HFFc6 (cell line): Measurements from ENCODE around the gene USP36. TPM values are rescaled to one million over a fixed set of nuclear protein-coding genes. Genes with fewer than 3 reads are reported as not detected.
A peak's percentile ranks its signal among the peaks of the same experiment; 100 is the strongest.

ENCODE experiments used
- DNase-seq: peaks from one replicate; pipeline ENCODE4 v3.0.0-alpha.2; 2018
- H3K27ac Mint-ChIP-seq: 2 replicates; pipeline ENCODE4 v1.8.0; 2020; ENCODE audit warnings: mild to moderate bottlenecking, mixed read lengths
- H3K27me3 Mint-ChIP-seq: 2 replicates; pipeline ENCODE4 v1.8.0; 2021; ENCODE audit warnings: mild to moderate bottlenecking, moderate library complexity, mixed read lengths; ENCODE audit not compliant: insufficient read depth
- H3K36me3 Mint-ChIP-seq: 2 replicates; pipeline ENCODE4 v1.8.0; 2021; ENCODE audit warnings: low read depth, mixed read lengths
- H3K4me1 Mint-ChIP-seq: 2 replicates; pipeline ENCODE4 v1.8.0; 2020; ENCODE audit warnings: low read depth, mixed read lengths
- H3K4me3 Mint-ChIP-seq: 2 replicates; pipeline ENCODE4 v1.8.0; 2020; ENCODE audit warnings: mild to moderate bottlenecking, moderate library complexity, mixed read lengths
- H3K9me3 Mint-ChIP-seq: 2 replicates; pipeline ENCODE4 v1.8.0; 2020; ENCODE audit warnings: mild to moderate bottlenecking, mixed read lengths
- CTCF ChIP-seq: fragments of 200-600 bp; sonication (generic); IDR thresholded peaks from 2 replicates; pipeline ENCODE4 v1.5.0; 2021; ENCODE audit warnings: antibody characterized with exemption, mild to moderate bottlenecking
- total RNA-seq, 6 experiments: library from RNA; stranded (reverse); fragmentation: NEBNext Ultra II Directional; extraction: Animal tissue kit (Norgen Biotek cat#: 25700); gene quantifications; 2 replicates in 1 of 6; 3 replicates in 5 of 6; pipeline ENCODE4 v1.2.3, GENCODE V29; 2021

The USP36 gene
- total RNA-seq, 6 experiments from 2014 or later = 43.6 to 50.3 (median 46.2) TPM

GRCh38 chr17:78818152-78818846, 22.3 kb downstream of the USP36 start:
- peaks cover 44% of the 10 kb centered on the region for H3K36me3 Mint-ChIP-seq
- no peak overlapping the region for H3K4me3 Mint-ChIP-seq

GRCh38 chr17:78817123-78817522, 23.5 kb downstream of the USP36 start:
- H3K36me3 Mint-ChIP-seq = peaks cover 41% of the 10 kb centered on the region
- H3K4me1 Mint-ChIP-seq = peaks cover 19% of the 10 kb centered on the region
- no peak for TF ChIP-seq CTCF
- no peaks in the 10 kb centered on the region for H3K9me3 Mint-ChIP-seq
- no peak for DNase-seq
- H3K27me3 Mint-ChIP-seq = no peaks in the 10 kb centered on the region
- H3K4me3 Mint-ChIP-seq = no peak overlapping the region
- no peak overlapping the region for H3K27ac Mint-ChIP-seq

More at GRCh38 chr17:78818152-78818846, 22.3 kb downstream of the USP36 start:
- TF ChIP-seq CTCF = no peak
- DNase-seq = no peak
- no peaks in the 10 kb centered on the region for H3K9me3 Mint-ChIP-seq
- H3K27me3 Mint-ChIP-seq = no peaks in the 10 kb centered on the region; the same call in 1 of the 2 replicates
- peak overlapping the region; percentile 61 for H3K27ac Mint-ChIP-seq
- peaks cover 31% of the 10 kb centered on the region for H3K4me1 Mint-ChIP-seq

GRCh38 chr17:78815696-78816095, 24.9 kb downstream of the USP36 start:
- no peak overlapping the region for H3K27ac Mint-ChIP-seq
- H3K27me3 Mint-ChIP-seq = no peaks in the 10 kb centered on the region
- no peaks in the 10 kb centered on the region for H3K9me3 Mint-ChIP-seq
- H3K4me3 Mint-ChIP-seq = no peak overlapping the region
- DNase-seq = no peak
- peaks cover 15% of the 10 kb centered on the region for H3K4me1 Mint-ChIP-seq
- no peak for TF ChIP-seq CTCF
- peaks cover 40% of the 10 kb centered on the region for H3K36me3 Mint-ChIP-seq

GRCh38 chr17:78812855-78813254, 27.8 kb downstream of the USP36 start:
- DNase-seq = no peak
- no peak overlapping the region for H3K27ac Mint-ChIP-seq
- no peak overlapping the region for H3K4me3 Mint-ChIP-seq

GRCh38 chr17:78808163-78808562, 32.5 kb downstream of the USP36 start:
- H3K36me3 Mint-ChIP-seq = peaks cover 54% of the 10 kb centered on the region
- peaks cover 2% of the 10 kb centered on the region for H3K27me3 Mint-ChIP-seq
- TF ChIP-seq CTCF = no peak
- no peaks in the 10 kb centered on the region for H3K9me3 Mint-ChIP-seq
- H3K4me3 Mint-ChIP-seq = no peak overlapping the region
- peak overlapping the region; percentile 26; the same call in 1 of the 2 replicates for H3K27ac Mint-ChIP-seq
- H3K4me1 Mint-ChIP-seq = peaks cover 31% of the 10 kb centered on the region
- DNase-seq = peak; percentile 21

More at GRCh38 chr17:78812855-78813254, 27.8 kb downstream of the USP36 start:
- Mint-ChIP-seq H3K4me1 (peaks cover 23% of the 10 kb centered on the region), H3K27me3 (no peaks in the 10 kb centered on the region; the same call in none of the 2 replicates), H3K36me3 (peaks cover 46% of the 10 kb centered on the region), H3K9me3 (no peaks in the 10 kb centered on the region)
- no peak for TF ChIP-seq CTCF
